GM19240 (cell line): ENCODE measurements around the gene AMZ1.
A peak's percentile ranks its signal among the peaks of the same experiment; 100 is the strongest.
"Not testable (repeated sequence)": the region's sequence is repeated elsewhere in the genome, so short reads cannot be mapped to it uniquely, and the experiment has no call there.

ENCODE experiments used
- DNase-seq: peaks from one replicate; pipeline ENCODE4 v3.0.0; 2011; ENCODE audit warnings: low spot score; ENCODE audit not compliant: insufficient read length

AMZ1 gene

GRCh38 chr7:2667843-2668242 is 20.2 kb upstream of the AMZ1 start:
- DNase-seq = no peak

GRCh38 chr7:2668401-2668800 is 19.6 kb upstream of the AMZ1 start:
- no peak for DNase-seq

DNA sequence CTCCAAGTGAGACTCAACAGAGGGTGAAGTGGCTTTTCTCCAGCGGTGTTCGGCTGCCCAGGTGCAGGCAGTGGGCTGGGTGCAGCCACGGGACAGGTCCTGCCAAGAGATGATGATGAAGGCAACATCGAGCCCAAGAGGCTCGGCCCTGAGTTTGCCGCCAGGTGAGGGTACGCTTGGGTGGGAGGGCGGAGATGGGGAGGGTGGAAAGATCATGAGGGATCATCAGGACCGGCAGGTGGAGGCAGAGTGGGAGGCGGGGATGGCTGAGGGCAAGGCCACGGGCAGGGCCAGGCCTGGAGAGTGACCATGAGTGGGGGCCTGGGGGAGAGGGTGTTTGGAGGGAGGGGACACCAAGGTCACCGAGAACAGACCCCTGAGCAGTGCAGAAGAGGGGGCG is 17.8 kb upstream of the AMZ1 start:
- no peak for DNase-seq

DNA sequence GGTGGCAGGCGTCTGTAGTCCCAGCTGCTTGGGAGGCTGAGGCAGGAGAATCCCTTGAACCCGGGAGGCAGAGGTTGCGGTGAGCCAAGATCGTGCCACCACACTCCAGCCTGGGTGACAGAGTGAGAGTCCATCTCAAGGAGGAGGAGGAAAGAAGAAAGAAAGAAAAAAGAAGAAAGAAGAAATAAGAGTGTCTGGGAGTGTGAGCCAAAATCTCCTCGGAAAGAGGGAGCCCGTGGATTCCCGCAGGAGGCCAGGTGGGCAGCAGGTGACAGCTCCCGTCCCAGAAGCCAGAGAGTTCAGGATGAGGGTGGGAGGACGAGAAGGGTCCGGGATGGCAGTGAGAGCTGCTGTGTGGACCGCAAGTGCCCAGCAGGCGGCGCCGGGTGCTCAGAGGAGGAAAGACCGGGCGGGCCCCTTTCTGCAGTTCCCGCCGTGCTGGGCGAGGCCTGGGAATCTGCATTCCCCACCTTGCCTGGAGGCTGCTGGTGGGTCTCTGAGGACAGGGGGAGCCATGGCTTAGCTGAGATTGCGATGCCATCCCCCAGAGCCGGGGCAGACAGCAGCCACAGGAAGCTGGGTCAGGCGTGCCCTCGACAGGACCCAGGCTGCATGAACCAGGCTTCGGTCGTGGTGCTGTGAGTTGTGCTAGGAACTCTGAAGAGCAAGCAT is 17.1 kb upstream of the AMZ1 start:
- DNase-seq = peak; percentile 88

- not testable (repeated sequence) for DNase-seq
These were observed 14.8 kb upstream of the AMZ1 start for GRCh38 chr7:2673214-2673613.

DNA sequence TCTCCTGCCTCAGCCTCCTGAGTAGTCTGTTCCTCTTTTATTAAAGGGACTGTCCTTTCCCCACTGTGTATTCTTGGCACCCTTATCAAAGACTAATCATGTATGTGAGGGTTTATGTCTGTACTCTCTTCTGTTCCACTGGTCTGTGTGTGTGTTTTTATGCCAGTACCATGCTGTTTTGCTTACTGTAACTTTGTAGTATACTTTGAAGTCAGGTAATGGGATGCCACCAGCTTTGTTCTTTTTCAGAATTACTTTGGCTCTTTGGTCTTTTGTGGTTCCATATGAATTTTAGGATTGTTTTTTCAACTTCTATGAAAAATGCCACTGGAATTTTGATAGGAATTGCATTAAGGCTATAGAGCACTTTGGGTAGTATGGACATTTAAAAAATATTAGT is 14.1 kb upstream of the AMZ1 start:
- no peak for DNase-seq

DNA sequence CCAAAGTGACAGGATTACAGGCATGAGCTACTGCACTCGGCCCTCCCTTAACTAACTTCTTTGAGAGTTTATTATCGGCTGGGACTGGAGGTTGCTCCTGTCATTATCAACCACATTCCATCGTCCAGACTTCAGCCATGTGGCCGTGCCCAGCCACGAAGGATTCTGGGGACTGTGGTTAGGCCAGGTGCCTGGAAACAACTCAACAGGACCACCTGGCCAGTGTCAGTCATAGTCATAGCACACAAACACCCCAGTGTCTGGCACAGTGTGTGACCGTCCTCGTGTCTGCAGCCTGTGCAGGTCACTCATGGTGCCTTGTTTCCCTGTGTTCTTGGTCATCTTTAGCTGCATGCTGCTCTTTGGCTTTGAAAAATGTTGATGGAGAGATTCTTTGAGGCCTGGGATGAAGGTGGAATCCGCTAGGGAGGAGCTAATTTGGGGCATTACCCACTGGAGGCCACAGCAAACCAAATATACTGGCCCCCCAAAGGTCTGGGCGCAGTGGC is 12.7 kb upstream of the AMZ1 start:
- no peak for DNase-seq

DNA sequence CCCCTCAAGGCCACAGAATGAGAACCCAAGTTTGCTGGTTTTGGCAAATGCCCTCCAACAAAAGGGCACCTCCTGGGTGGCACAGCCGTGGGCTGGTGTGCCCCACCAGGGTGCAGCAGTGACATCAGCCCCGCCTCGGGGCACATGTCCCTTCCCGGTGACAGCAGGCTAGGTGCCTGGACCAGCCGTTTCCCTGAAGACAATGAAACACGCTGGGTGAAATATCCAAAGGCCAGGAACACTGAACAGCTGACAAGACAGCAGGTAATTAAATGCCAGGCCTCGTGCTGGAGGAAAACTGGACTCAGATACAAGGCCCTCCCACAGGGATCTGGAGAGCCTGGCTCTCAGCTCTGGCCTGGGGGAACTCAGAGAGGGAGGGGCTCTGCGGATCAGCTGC is 11.4 kb upstream of the AMZ1 start:
- DNase-seq = not testable (repeated sequence)

DNA sequence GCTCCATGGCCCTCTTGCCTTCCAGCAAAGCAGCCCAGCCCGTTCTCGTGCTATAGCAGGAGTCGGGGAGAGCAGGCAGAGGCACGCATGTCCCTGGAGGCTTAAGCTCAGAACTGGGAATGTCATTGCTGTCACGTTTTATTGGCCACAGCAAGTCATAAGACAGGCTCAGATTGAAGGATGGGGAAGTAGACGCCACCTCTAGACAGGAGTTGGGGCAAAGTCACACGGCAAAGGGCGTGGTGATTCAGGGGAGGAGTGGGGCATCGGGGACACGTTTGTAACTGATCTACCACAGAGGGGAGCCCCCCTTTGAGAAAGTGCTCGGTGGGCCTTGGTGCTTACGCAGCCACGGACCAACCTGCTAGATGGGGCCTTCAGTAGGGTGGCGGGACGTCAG is 9.5 kb upstream of the AMZ1 start:
- DNase-seq = not testable (repeated sequence)

- DNase-seq = not testable (repeated sequence)
These were observed 8.6 kb upstream of the AMZ1 start for GRCh38 chr7:2679135-2680127.

DNA sequence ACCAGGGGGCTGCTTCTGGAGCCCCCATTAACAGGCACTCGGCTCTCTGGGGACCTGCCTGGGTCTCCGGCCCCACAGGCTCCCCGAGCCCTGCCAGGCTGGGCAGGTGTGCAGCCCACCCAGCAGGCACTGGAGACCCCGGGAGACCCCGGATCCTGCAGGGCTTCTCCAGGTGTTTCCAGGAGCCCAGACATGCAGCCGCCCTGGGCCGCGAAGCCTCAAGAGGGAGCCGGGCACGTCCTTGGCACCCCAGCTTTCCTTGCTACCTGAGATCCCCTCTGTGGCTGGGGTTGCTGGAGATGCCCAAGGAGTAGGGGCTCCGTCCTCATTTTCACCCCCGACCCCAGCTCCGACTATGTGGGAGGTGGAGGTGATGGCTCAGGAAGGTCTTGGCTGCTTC is 7.7 kb upstream of the AMZ1 start:
- DNase-seq = no peak

DNA sequence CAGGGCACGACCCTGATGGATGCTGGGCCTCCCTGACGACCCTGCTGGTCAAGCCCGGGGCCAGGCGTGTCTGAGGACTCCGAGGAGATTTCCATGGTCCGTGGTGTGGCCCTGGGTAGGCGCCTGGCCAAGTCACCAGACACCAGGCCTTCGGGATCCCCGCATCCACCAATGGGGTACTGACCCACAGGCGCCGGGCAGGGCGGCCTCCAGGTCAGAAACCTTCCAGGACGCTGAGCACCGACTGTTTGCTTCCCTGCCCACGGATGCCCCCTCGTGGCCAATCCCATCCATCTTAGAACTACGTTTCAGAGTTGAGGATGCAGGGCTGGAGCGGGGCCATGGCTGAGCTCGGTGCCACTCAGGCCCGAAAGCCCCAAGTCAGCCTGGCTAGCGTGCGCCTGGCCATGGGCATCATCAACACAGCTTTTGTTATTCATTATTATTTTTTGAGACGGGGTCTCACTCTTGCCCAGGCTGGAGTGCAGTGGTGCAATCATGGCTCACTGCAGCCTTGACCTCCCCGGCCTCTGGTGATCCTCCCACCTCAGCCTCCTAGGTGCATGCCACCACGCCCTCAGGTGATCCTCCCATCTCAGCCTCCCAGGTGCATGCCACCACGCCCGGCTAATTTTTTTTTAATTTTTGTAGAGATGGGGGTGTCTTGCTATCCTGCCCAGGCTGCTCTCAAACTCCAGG is 7.1 kb upstream of the AMZ1 start:
- DNase-seq = peak; percentile 51

DNA sequence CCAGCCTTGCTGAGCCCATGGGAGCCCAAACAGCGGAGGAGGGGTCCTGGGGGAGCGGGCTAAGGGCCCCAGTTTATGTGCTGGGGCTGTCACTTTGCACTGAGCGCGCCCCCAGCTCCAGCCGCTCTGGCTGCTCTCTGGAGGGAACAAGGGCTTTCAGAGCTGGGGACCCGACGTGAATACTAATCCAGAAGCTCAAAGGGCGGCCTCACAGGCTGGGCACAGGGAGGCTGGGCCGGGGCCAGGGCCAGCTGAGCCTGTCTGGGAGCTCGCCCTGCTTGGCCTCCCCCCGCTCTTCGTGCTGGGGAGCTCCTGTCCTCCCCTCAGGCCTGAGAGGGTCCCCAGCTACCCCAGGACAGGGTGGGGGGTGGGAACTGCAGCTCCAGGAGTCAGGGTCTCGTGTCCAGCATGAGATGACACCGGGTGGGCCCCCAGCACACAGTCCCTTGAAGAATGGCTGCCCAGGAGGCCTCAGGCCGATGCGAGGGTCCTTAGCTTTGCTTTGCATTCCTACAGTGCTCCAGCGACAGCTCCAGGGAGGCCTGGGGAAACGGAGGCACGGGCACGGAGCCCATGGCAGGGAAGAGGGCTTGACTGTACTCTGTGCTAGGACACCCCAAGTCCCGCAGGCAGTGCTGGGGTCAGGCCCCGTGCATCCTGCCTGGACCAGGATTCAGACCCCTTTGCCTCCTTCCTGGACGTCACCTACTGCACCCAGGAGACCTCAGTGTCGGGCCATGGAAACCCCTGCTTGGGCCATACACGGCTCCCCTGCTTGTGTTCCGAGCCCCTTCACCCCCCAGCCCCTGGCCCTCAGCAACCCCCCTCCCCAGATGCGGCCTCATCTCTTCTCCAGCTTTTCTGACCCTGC is 5.8 kb upstream of the AMZ1 start:
- no peak for DNase-seq

DNA sequence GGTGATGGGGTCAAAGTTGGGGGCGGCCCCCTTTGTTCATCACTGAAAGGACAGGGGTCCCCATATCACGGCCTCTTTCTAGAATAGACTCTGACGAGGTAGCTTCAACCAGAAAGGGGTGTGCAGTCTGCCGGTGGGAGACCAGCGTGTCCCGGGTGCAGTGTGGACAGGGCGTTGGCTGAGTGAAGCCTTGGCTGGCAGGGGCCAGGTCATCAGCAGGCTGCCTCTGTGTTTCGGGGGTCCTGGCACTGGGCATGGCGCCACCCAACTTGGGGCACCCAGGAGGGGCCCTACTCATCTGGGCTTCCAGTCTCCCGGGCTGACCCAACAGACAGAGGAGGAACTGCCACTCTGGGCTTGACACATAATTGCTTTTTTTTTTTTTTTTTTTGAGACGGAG is 3.5 kb upstream of the AMZ1 start:
- DNase-seq = no peak

DNA sequence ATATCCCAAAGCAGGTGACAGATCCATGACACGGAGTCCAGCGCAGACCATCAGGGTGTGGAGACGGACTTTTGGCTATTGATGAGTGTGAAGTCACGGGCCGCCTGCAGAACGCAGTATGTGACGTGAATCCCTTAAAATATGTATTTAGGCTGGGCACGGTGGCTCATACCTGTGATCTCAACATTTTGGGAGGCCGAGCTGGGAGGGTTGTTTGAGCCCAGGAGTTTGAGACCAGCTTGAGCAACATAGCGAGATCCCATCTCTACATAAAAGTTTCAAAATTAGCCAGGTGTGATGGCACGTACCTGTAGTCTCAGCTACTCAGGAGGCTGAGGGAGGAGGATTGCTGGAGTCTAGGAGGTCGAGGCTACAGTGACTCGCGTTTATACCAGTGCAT is 1.9 kb upstream of the AMZ1 start:
- DNase-seq = no peak

DNA sequence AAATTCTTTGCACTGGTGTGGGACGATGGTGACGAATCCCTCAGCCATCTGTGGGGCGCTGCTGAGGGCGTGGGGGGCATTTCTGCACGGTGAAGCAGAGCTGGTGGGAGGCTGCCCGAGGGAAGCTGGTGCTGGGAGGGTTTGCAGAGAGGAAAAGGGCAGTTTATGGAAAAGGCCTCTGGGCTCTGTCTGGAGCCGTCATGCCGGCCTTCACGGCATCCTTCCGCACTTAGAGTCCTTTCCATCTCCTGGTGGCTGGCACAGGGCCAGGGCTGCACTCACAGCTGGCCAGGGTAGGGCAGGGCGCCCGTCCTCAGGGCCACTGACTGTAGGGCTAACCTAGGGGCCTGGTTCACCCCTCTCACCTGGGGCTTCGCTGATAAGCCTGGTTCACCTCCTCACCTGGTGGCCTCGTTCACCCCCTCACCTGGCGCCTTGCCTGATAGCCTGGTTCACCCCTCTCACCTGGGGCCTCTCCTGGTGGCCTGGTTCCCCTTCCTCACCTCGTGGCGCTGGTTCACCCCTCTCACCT is 598 bp upstream of the AMZ1 start:
- DNase-seq = no peak

GRCh38 chr7:2688409-2689342 is 674 bp downstream of the AMZ1 start:
- peak; percentile 72 for DNase-seq

DNA sequence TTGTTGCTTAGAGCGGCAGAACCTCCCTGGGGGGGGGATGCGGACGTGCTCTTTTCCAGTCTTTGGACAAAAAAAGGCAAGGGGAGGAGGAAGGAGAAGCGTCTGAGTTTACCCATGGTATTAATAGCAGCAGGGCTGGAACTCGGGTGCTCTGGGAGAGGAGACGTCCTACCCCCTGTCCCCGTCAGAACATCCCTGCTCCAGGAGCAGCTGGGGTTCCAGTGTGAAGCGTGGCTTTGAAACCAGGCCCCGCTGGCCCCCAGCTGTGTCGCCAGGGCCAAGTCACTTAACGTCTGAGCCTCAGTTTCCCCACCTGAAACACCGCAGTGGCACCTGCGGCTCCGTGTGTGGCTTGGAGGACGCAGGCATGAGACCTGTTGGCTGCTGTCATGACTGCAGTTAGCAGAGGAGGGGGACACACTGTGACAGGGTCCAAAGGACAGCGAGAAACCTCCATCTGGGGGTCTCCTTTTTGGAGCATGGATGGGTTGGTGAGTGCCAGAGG is 1.4 kb downstream of the AMZ1 start:
- DNase-seq = no peak
